ENCODE data around the gene NEURL1B.

The NEURL1B gene

GRCh38 chr5:172725785-172726184 is 84.7 kb downstream of the NEURL1B start:
- CTCF ChIA-PET = interaction anchor here (3.1 to 3.5 kb wide), 3 partner anchors 9 to 12 kb away, joined by 19 to 43 read pairs (median 25); no protein-coding TSS in a partner anchor
- DNase-seq (ENCODE audit: extremely low spot score) = no peak
- POLR2A ChIA-PET = no interaction called here
- no peak for TF ChIP-seq CTCF (IDR thresholded peaks at IDR 0.05; ENCODE audit: control extremely low read depth, extremely low read depth, low read depth, missing control alignments)

- TF ChIP-seq CTCF (IDR thresholded peaks at IDR 0.05; ENCODE audit: control extremely low read depth, extremely low read depth, low read depth, missing control alignments) = no peak
- ChIA-PET POLR2A (no interaction called here), CTCF (interaction anchor here (0.6 to 3.5 kb wide), 4 partner anchors 10 to 207 kb away, joined by 3 to 25 read pairs (median 11); no protein-coding TSS in a partner anchor)
- no peak for DNase-seq (ENCODE audit: extremely low spot score)
These were observed 85.9 kb downstream of the NEURL1B start for GRCh38 chr5:172726966-172727365.

- DNase-seq (ENCODE audit: extremely low spot score) = no peak
- ChIA-PET POLR2A (no interaction called here), CTCF (interaction anchor here (1.3 to 3.5 kb wide), 3 partner anchors 11 to 45 kb away, joined by 3 to 25 read pairs (median 19); no protein-coding TSS in a partner anchor)
- TF ChIP-seq CTCF (IDR thresholded peaks at IDR 0.05; ENCODE audit: control extremely low read depth, extremely low read depth, low read depth, missing control alignments) = no peak
These were observed 86.5 kb downstream of the NEURL1B start for GRCh38 chr5:172727551-172727950.

GRCh38 chr5:172728481-172729241 is 87.6 kb downstream of the NEURL1B start:
- POLR2A ChIA-PET = interaction anchor here (0.6 kb wide), 1 partner anchor 380 kb away, joined by 3 read pairs; no protein-coding TSS in a partner anchor
- CTCF ChIA-PET = interaction anchor here (0.7 to 3.5 kb wide), 4 partner anchors 9 to 203 kb away, joined by 3 to 25 read pairs (median 12); no protein-coding TSS in a partner anchor
- no peak for TF ChIP-seq CTCF (IDR thresholded peaks at IDR 0.05; ENCODE audit: control extremely low read depth, extremely low read depth, low read depth, missing control alignments)
- no peak for DNase-seq (ENCODE audit: extremely low spot score)

GRCh38 chr5:172729588-172729987 is 88.5 kb downstream of the NEURL1B start:
- TF ChIP-seq CTCF (IDR thresholded peaks at IDR 0.05; ENCODE audit: control extremely low read depth, extremely low read depth, low read depth, missing control alignments) = no peak
- POLR2A ChIA-PET = no interaction called here
- no peak for DNase-seq (ENCODE audit: extremely low spot score)
- CTCF ChIA-PET = interaction anchor here (3.5 kb wide), 1 partner anchor 13 kb away, joined by 19 read pairs; no protein-coding TSS in a partner anchor

- DNase-seq (ENCODE audit: extremely low spot score) = no peak
- no peak for TF ChIP-seq CTCF (IDR thresholded peaks at IDR 0.05; ENCODE audit: control extremely low read depth, extremely low read depth, low read depth, missing control alignments)
- ChIA-PET CTCF (interaction anchor here (0.8 kb wide), 1 partner anchor 15 kb away, joined by 4 read pairs; no protein-coding TSS in a partner anchor), POLR2A (no interaction called here)
These were observed 89.2 kb downstream of the NEURL1B start for GRCh38 chr5:172730222-172730621.
